Left lobe of liver (tissue), 2 donors: ENCODE measurements around the gene CCDC106. TPM values are rescaled to one million over a fixed set of nuclear protein-coding genes. Genes with fewer than 3 reads are reported as not detected.
A peak's percentile ranks its signal among the peaks of the same experiment; 100 is the strongest.

Experiments
- ATAC-seq: fragments of 200-7000 bp; cut with Tn5 transposase; one replicate; pipeline ENCODE4 v1.9.1; 2020; ENCODE audit warnings: mild to moderate bottlenecking, moderate library complexity
- DNase-seq: peaks from one replicate; pipeline ENCODE4 v3.0.0-alpha.2; 2020; ENCODE audit warnings: low spot score
- total RNA-seq: library from RNA; stranded (reverse); gene quantifications from one replicate; pipeline ENCODE4 v1.2.1, GENCODE V29; 2021
- donor health status: DM: no; HTN: no; CAD: no; lungs with moderate emphysema.
- donor health status: DM: no; HTN: yes; CAD: no.

The CCDC106 gene
- 13.5 TPM for total RNA-seq

- DNase-seq = peak; percentile 78
- ATAC-seq = peak; percentile 76
Measured at GRCh38 chr19:55647732-55648584, at the start of gene CCDC106. TSS of gene CCDC106 (plus strand) at chr19:55648212. CDS start at chr19:55649047, 835 bp downstream.

GRCh38 chr19:55598719-55599467 is 49.1 kb upstream of the CCDC106 start:
- peak; percentile 82 for ATAC-seq
- peak; percentile 93 for DNase-seq

GRCh38 chr19:55599468-55599841 is 48.6 kb upstream of the CCDC106 start, which contains the start of gene FIZ1:
TSS of gene FIZ1 (minus strand) at chr19:55599517. CDS start at chr19:55597865, 1,652 bp downstream.
- ATAC-seq (peak; percentile 86), DNase-seq (peak; percentile 99)

GRCh38 chr19:55599842-55600661 is 48.0 kb upstream of the CCDC106 start, which contains the start of gene ZNF524:
TSS of gene ZNF524 (plus strand) at chr19:55600288. CDS start at chr19:55602113, 1,825 bp downstream.
- peak; percentile 71 for ATAC-seq
- peak; percentile 89 for DNase-seq

- DNase-seq (no peak), ATAC-seq (no peak)
Measured at GRCh38 chr19:55600662-55601028, 47.4 kb upstream of the CCDC106 start.

- DNase-seq (no peak), ATAC-seq (no peak)
Measured at GRCh38 chr19:55601084-55601483, 46.9 kb upstream of the CCDC106 start.

GRCh38 chr19:55602104-55603001 is 45.7 kb upstream of the CCDC106 start:
- ATAC-seq (no peak), DNase-seq (no peak)

GRCh38 chr19:55603115-55603514 is 44.9 kb upstream of the CCDC106 start:
- DNase-seq (no peak), ATAC-seq (no peak)

- DNase-seq = no peak
- ATAC-seq = no peak
Measured at GRCh38 chr19:55603581-55604292, 44.3 kb upstream of the CCDC106 start.

- peak; percentile 85 for ATAC-seq
- DNase-seq = peak; percentile 97
Measured at GRCh38 chr19:55605207-55605636, 42.8 kb upstream of the CCDC106 start.

GRCh38 chr19:55605637-55606470 is 42.2 kb upstream of the CCDC106 start, which contains the start of gene ZNF865:
TSS of gene ZNF865 (plus strand) at chr19:55605647. CDS start at chr19:55613619, 7,972 bp downstream.
- peak; percentile 69 for DNase-seq
- ATAC-seq = peak; percentile 65

- no peak for ATAC-seq
- no peak for DNase-seq
Measured at GRCh38 chr19:55606471-55606787, 41.6 kb upstream of the CCDC106 start.

- no peak for ATAC-seq
- no peak for DNase-seq
Measured at GRCh38 chr19:55606817-55607216, 41.2 kb upstream of the CCDC106 start.

GRCh38 chr19:55609326-55609725 is 38.7 kb upstream of the CCDC106 start:
- no peak for ATAC-seq
- no peak for DNase-seq

GRCh38 chr19:55611300-55611982 is 36.6 kb upstream of the CCDC106 start:
- ATAC-seq (no peak), DNase-seq (no peak)

- ATAC-seq (no peak), DNase-seq (no peak)
Measured at GRCh38 chr19:55611983-55612645, 35.9 kb upstream of the CCDC106 start.

GRCh38 chr19:55613396-55613795 is 34.6 kb upstream of the CCDC106 start:
- DNase-seq (no peak), ATAC-seq (no peak)
